ENCODE results near the gene ITLN1.

DNA sequence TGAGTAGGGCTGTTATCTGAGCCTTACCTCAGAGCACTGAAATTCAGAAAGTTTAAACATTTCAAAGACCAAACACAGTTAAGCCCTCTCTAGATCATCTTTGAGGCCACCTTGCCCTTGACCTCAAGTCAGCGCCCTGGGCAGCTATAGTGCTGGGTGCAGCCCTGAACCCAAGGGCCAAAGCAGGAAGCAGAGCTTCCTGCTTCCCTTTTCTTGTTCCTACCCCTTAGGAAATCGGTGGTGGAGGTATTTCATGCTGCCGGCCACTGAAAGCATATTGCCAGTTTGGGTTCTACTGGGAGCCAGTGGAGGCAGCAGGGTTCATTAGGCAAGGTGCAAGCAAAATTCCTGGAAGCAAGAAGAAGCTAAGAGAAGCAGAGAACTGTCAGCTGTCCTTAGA, 48.4 kb downstream of the ITLN1 start:
- TF ChIP-seq PAX5 (IDR thresholded peaks at IDR 0.05; ENCODE audit: insufficient read depth, low read length, severe bottlenecking) (no peak), POLR2A (IDR thresholded peaks at IDR 0.05; ENCODE audit: low read depth, low read length) (no peak), TAF1 (IDR thresholded peaks at IDR 0.05; ENCODE audit: low read depth, low read length) (no peak), POLR2AphosphoS5 (IDR thresholded peaks at IDR 0.05; ENCODE audit: low read depth, low read length) (no peak)
